ENCODE data around the gene CPEB3. TPM values are rescaled to one million over a fixed set of nuclear protein-coding genes. Genes with fewer than 3 reads are reported as not detected.

The CPEB3 gene
- total RNA-seq, 1 experiment from 2014 or later = 6.0 TPM

DNA sequence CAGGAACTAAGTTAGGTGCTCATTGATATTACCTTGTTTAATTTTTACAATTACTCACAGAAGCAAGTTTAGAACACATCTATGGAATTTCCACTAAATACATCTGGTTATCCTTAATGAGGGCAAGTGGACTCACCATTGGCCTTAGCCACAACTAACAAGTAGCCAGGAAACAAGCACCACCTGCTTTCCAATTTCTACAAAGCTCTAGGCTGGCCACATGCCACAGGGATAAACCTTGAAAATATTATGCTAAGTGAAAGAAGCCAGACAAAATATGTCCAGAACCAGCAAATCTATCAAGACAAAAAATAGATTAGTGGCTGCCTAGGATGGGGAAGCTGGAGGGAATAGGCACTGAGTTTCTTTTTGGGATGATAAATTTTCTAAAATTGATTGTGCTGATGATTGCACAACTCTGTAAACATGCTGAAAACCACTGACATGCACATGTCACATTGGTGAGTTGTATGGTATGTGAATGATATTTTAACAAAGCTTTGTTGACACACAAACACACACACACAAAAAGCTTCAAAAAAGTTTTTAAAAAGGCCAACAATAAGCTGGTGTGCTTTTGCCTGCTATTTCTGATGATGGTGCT, 179.4 kb downstream of the CPEB3 start:
- Histone ChIP-seq H3K4me2 (ENCODE audit: low read depth, low read length, poor library complexity, severe bottlenecking) (no peak overlapping the region), H3K4me3 (ENCODE audit: low read length) (no peak overlapping the region), H3K9me3 (ENCODE audit: low read length) (no peaks in the 10 kb centered on the region), H3K27ac (ENCODE audit: low read length) (no peak overlapping the region), H4K20me1 (ENCODE audit: insufficient read depth, low read depth, low read length) (no peaks in the 10 kb centered on the region), H3K36me3 (ENCODE audit: insufficient read depth, low read length) (no peaks in the 10 kb centered on the region; the same call in 1 of the 2 replicates), H3K79me2 (ENCODE audit: low read length) (peaks cover 37% of the 10 kb centered on the region), H3K4me1 (ENCODE audit: low read length) (no peaks in the 10 kb centered on the region), H3K9me2 (replicated peaks; ENCODE audit: insufficient read depth, low read length) (no peaks in the 10 kb centered on the region), H3K27me3 (ENCODE audit: low read length) (no peaks in the 10 kb centered on the region), H2AFZ (ENCODE audit: low read length) (no peak overlapping the region), H3K9ac (ENCODE audit: low read length) (no peak overlapping the region)
- no peak for DNase-seq

- Histone ChIP-seq H3K4me1 (ENCODE audit: low read length) (no peaks in the 10 kb centered on the region), H3K4me2 (ENCODE audit: low read depth, low read length, poor library complexity, severe bottlenecking) (no peak overlapping the region), H3K9me2 (replicated peaks; ENCODE audit: insufficient read depth, low read length) (no peaks in the 10 kb centered on the region), H3K4me3 (ENCODE audit: low read length) (no peak overlapping the region), H2AFZ (ENCODE audit: low read length) (no peak overlapping the region), H3K79me2 (ENCODE audit: low read length) (peaks cover 43% of the 10 kb centered on the region), H3K27ac (ENCODE audit: low read length) (no peak overlapping the region), H4K20me1 (ENCODE audit: insufficient read depth, low read depth, low read length) (no peaks in the 10 kb centered on the region), H3K9me3 (ENCODE audit: low read length) (no peaks in the 10 kb centered on the region), H3K27me3 (ENCODE audit: low read length) (no peaks in the 10 kb centered on the region), H3K36me3 (ENCODE audit: insufficient read depth, low read length) (no peaks in the 10 kb centered on the region; the same call in 1 of the 2 replicates), H3K9ac (ENCODE audit: low read length) (no peak overlapping the region)
- no peak for DNase-seq
Measured at GRCh38 chr10:92110039-92110794, 180.7 kb downstream of the CPEB3 start.

GRCh38 chr10:92108747-92109146, 182.1 kb downstream of the CPEB3 start:
- no peak for DNase-seq
- Histone ChIP-seq H3K4me2 (ENCODE audit: low read depth, low read length, poor library complexity, severe bottlenecking) (no peak overlapping the region), H3K9me2 (replicated peaks; ENCODE audit: insufficient read depth, low read length) (no peaks in the 10 kb centered on the region), H3K4me3 (ENCODE audit: low read length) (no peak overlapping the region), H3K36me3 (ENCODE audit: insufficient read depth, low read length) (no peaks in the 10 kb centered on the region; the same call in 1 of the 2 replicates), H3K27ac (ENCODE audit: low read length) (no peak overlapping the region), H3K79me2 (ENCODE audit: low read length) (peaks cover 40% of the 10 kb centered on the region), H4K20me1 (ENCODE audit: insufficient read depth, low read depth, low read length) (no peaks in the 10 kb centered on the region), H2AFZ (ENCODE audit: low read length) (no peak overlapping the region), H3K4me1 (ENCODE audit: low read length) (peaks cover 4% of the 10 kb centered on the region), H3K27me3 (ENCODE audit: low read length) (no peaks in the 10 kb centered on the region), H3K9ac (ENCODE audit: low read length) (no peak overlapping the region), H3K9me3 (ENCODE audit: low read length) (no peaks in the 10 kb centered on the region)

- Histone ChIP-seq H3K27me3 (ENCODE audit: low read length) (no peaks in the 10 kb centered on the region), H3K79me2 (ENCODE audit: low read length) (peaks cover 40% of the 10 kb centered on the region), H3K4me1 (ENCODE audit: low read length) (peaks cover 10% of the 10 kb centered on the region), H3K9ac (ENCODE audit: low read length) (no peak overlapping the region), H3K27ac (ENCODE audit: low read length) (no peak overlapping the region), H4K20me1 (ENCODE audit: insufficient read depth, low read depth, low read length) (no peaks in the 10 kb centered on the region), H3K9me3 (ENCODE audit: low read length) (no peaks in the 10 kb centered on the region), H3K4me3 (ENCODE audit: low read length) (no peak overlapping the region), H2AFZ (ENCODE audit: low read length) (no peak overlapping the region), H3K36me3 (ENCODE audit: insufficient read depth, low read length) (no peaks in the 10 kb centered on the region; the same call in 1 of the 2 replicates), H3K9me2 (replicated peaks; ENCODE audit: insufficient read depth, low read length) (no peaks in the 10 kb centered on the region), H3K4me2 (ENCODE audit: low read depth, low read length, poor library complexity, severe bottlenecking) (no peak overlapping the region)
- DNase-seq = no peak
Measured at GRCh38 chr10:92108120-92108519, 182.8 kb downstream of the CPEB3 start.

GRCh38 chr10:92103376-92104090, 187.3 kb downstream of the CPEB3 start:
- no peak for DNase-seq
- Histone ChIP-seq H3K4me3 (ENCODE audit: low read length) (no peak overlapping the region), H3K9ac (ENCODE audit: low read length) (no peak overlapping the region), H3K79me2 (ENCODE audit: low read length) (peaks cover 44% of the 10 kb centered on the region), H3K36me3 (ENCODE audit: insufficient read depth, low read length) (no peaks in the 10 kb centered on the region), H2AFZ (ENCODE audit: low read length) (no peak overlapping the region), H3K27ac (ENCODE audit: low read length) (no peak overlapping the region), H3K4me1 (ENCODE audit: low read length) (peaks cover 26% of the 10 kb centered on the region), H3K9me3 (ENCODE audit: low read length) (no peaks in the 10 kb centered on the region), H3K9me2 (replicated peaks; ENCODE audit: insufficient read depth, low read length) (no peaks in the 10 kb centered on the region), H4K20me1 (ENCODE audit: insufficient read depth, low read depth, low read length) (no peaks in the 10 kb centered on the region), H3K4me2 (ENCODE audit: low read depth, low read length, poor library complexity, severe bottlenecking) (no peak overlapping the region), H3K27me3 (ENCODE audit: low read length) (no peaks in the 10 kb centered on the region)

- no peak for DNase-seq
- Histone ChIP-seq H2AFZ (ENCODE audit: low read length) (no peak overlapping the region), H3K9me2 (replicated peaks; ENCODE audit: insufficient read depth, low read length) (no peaks in the 10 kb centered on the region), H3K4me1 (ENCODE audit: low read length) (peaks cover 26% of the 10 kb centered on the region), H4K20me1 (ENCODE audit: insufficient read depth, low read depth, low read length) (no peaks in the 10 kb centered on the region), H3K9me3 (ENCODE audit: low read length) (no peaks in the 10 kb centered on the region), H3K4me2 (ENCODE audit: low read depth, low read length, poor library complexity, severe bottlenecking) (no peak overlapping the region), H3K9ac (ENCODE audit: low read length) (no peak overlapping the region), H3K79me2 (ENCODE audit: low read length) (peaks cover 39% of the 10 kb centered on the region), H3K27ac (ENCODE audit: low read length) (0 out of 2 replicates have a peak overlapping the region, but pooled peaks have one; percentile 34), H3K36me3 (ENCODE audit: insufficient read depth, low read length) (no peaks in the 10 kb centered on the region), H3K4me3 (ENCODE audit: low read length) (no peak overlapping the region), H3K27me3 (ENCODE audit: low read length) (no peaks in the 10 kb centered on the region)
Measured at GRCh38 chr10:92102601-92103213, 188.2 kb downstream of the CPEB3 start.

- no peak overlapping the region for H3K27ac ChIP-seq (ENCODE audit: low read length)
- H3K4me1 ChIP-seq (ENCODE audit: low read length) = peaks cover 8% of the 10 kb centered on the region
- peaks cover 15% of the 10 kb centered on the region; the same call in 1 of the 2 replicates for H3K79me2 ChIP-seq (ENCODE audit: low read length)
- H2AFZ ChIP-seq (ENCODE audit: low read length) = no peak overlapping the region
- no peak overlapping the region for H3K4me2 ChIP-seq (ENCODE audit: low read depth, low read length, poor library complexity, severe bottlenecking)
- no peaks in the 10 kb centered on the region for H4K20me1 ChIP-seq (ENCODE audit: insufficient read depth, low read depth, low read length)
- DNase-seq = no peak
- no peak overlapping the region for H3K4me3 ChIP-seq (ENCODE audit: low read length)
- no peaks in the 10 kb centered on the region for H3K9me3 ChIP-seq (ENCODE audit: low read length)
- no peaks in the 10 kb centered on the region for H3K36me3 ChIP-seq (ENCODE audit: insufficient read depth, low read length)
- no peaks in the 10 kb centered on the region for H3K9me2 ChIP-seq (replicated peaks; ENCODE audit: insufficient read depth, low read length)
- no peaks in the 10 kb centered on the region for H3K27me3 ChIP-seq (ENCODE audit: low read length)
- H3K9ac ChIP-seq (ENCODE audit: low read length) = no peak overlapping the region
Measured at GRCh38 chr10:92094960-92095359, 195.9 kb downstream of the CPEB3 start.

DNA sequence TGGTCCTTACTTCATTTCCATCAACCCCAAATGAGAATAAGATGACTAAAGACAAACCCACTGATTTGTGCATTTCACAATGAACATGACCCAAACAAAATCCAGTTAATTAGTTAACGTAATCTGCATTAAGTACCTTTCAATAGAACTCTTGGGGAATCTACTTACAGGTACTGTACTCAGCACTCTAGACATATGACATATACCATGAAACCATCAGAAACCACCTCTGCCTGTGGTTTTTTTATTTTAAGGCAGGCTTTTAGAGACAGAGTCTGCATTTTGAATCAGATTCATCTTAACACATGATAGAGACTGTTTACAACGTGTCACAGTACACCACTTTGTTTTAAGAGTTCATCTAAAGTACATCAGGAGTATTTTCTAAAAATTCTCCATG, 198.9 kb downstream of the CPEB3 start:
- H3K36me3 ChIP-seq (ENCODE audit: insufficient read depth, low read length) = no peaks in the 10 kb centered on the region
- DNase-seq = no peak

More for the DNA sequence above, 198.9 kb downstream of the CPEB3 start:
- H3K4me3 ChIP-seq (ENCODE audit: low read length) = no peak overlapping the region
- no peak overlapping the region for H3K9ac ChIP-seq (ENCODE audit: low read length)
- no peak overlapping the region for H3K4me2 ChIP-seq (ENCODE audit: low read depth, low read length, poor library complexity, severe bottlenecking)
- H3K27ac ChIP-seq (ENCODE audit: low read length) = no peak overlapping the region
- H3K9me2 ChIP-seq (replicated peaks; ENCODE audit: insufficient read depth, low read length) = no peaks in the 10 kb centered on the region
- no peak overlapping the region for H2AFZ ChIP-seq (ENCODE audit: low read length)
- H4K20me1 ChIP-seq (ENCODE audit: insufficient read depth, low read depth, low read length) = no peaks in the 10 kb centered on the region
- peaks cover 20% of the 10 kb centered on the region for H3K4me1 ChIP-seq (ENCODE audit: low read length)
- peaks cover 10% of the 10 kb centered on the region; the same call in 1 of the 2 replicates for H3K79me2 ChIP-seq (ENCODE audit: low read length)
- H3K9me3 ChIP-seq (ENCODE audit: low read length) = no peaks in the 10 kb centered on the region
- H3K27me3 ChIP-seq (ENCODE audit: low read length) = no peaks in the 10 kb centered on the region

All from Karpas-422 (cell line).